HFFc6 (cell line): ENCODE measurements around the gene PLXNB3. TPM values are rescaled to one million over a fixed set of nuclear protein-coding genes. Genes with fewer than 3 reads are reported as not detected.

Experiments
- DNase-seq: peaks from one replicate; pipeline ENCODE4 v3.0.0-alpha.2; 2018
- H3K27ac Mint-ChIP-seq: 2 replicates; pipeline ENCODE4 v1.8.0; 2020; ENCODE audit warnings: mild to moderate bottlenecking, mixed read lengths
- H3K27me3 Mint-ChIP-seq: 2 replicates; pipeline ENCODE4 v1.8.0; 2021; ENCODE audit warnings: mild to moderate bottlenecking, moderate library complexity, mixed read lengths; ENCODE audit not compliant: insufficient read depth
- H3K36me3 Mint-ChIP-seq: 2 replicates; pipeline ENCODE4 v1.8.0; 2021; ENCODE audit warnings: low read depth, mixed read lengths
- H3K4me1 Mint-ChIP-seq: 2 replicates; pipeline ENCODE4 v1.8.0; 2020; ENCODE audit warnings: low read depth, mixed read lengths
- H3K4me3 Mint-ChIP-seq: 2 replicates; pipeline ENCODE4 v1.8.0; 2020; ENCODE audit warnings: mild to moderate bottlenecking, moderate library complexity, mixed read lengths
- H3K9me3 Mint-ChIP-seq: 2 replicates; pipeline ENCODE4 v1.8.0; 2020; ENCODE audit warnings: mild to moderate bottlenecking, mixed read lengths
- total RNA-seq, 6 experiments: library from RNA; stranded (reverse); fragmentation: NEBNext Ultra II Directional; extraction: Animal tissue kit (Norgen Biotek cat#: 25700); gene quantifications; 2 replicates in 1 of 6; 3 replicates in 5 of 6; pipeline ENCODE4 v1.2.3, GENCODE V29; 2021
- TF ChIP-seq, protein P1 (sequence below): fragments of 200-600 bp; sonication (generic); IDR thresholded peaks from 2 replicates; pipeline ENCODE4 v1.5.0; 2021; ENCODE audit warnings: antibody characterized with exemption, mild to moderate bottlenecking

PLXNB3 gene
- total RNA-seq, 6 experiments from 2014 or later: 13.2 to 33.4 (median 15.8) TPM

DNA sequence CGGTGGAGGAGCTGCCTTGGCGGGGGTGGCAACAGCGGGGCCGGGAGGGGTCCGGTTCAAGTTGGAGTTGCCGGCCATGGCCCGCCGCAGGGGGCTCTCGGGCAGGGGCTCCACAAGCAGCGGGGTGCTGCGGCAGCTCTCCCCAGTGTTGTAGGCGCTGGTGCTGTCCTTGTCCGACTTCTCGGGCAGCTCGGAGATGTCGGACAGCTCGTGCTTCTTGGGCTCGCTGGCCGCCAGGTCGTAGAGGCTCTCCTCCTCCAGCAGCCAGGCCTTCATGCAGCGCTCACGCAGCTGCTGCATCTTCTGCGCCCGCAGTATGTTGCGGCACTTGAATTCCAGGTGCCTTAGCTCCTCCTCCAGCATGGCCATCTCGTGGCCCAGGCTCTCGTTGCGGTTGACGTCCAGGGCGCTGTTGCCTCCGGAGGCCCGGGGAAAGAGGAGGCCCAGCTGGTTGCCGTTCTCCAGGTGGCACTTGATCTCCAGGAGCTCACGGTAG is 40.1 kb downstream of the PLXNB3 start:
- TF ChIP-seq, protein P1, sequence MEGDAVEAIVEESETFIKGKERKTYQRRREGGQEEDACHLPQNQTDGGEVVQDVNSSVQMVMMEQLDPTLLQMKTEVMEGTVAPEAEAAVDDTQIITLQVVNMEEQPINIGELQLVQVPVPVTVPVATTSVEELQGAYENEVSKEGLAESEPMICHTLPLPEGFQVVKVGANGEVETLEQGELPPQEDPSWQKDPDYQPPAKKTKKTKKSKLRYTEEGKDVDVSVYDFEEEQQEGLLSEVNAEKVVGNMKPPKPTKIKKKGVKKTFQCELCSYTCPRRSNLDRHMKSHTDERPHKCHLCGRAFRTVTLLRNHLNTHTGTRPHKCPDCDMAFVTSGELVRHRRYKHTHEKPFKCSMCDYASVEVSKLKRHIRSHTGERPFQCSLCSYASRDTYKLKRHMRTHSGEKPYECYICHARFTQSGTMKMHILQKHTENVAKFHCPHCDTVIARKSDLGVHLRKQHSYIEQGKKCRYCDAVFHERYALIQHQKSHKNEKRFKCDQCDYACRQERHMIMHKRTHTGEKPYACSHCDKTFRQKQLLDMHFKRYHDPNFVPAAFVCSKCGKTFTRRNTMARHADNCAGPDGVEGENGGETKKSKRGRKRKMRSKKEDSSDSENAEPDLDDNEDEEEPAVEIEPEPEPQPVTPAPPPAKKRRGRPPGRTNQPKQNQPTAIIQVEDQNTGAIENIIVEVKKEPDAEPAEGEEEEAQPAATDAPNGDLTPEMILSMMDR: no peak
- Mint-ChIP-seq H3K27ac (no peak overlapping the region), H3K4me1 (no peaks in the 10 kb centered on the region), H3K9me3 (no peaks in the 10 kb centered on the region), H3K4me3 (no peak overlapping the region), H3K36me3 (no peaks in the 10 kb centered on the region), H3K27me3 (peaks cover 1% of the 10 kb centered on the region)
- no peak for DNase-seq

DNA sequence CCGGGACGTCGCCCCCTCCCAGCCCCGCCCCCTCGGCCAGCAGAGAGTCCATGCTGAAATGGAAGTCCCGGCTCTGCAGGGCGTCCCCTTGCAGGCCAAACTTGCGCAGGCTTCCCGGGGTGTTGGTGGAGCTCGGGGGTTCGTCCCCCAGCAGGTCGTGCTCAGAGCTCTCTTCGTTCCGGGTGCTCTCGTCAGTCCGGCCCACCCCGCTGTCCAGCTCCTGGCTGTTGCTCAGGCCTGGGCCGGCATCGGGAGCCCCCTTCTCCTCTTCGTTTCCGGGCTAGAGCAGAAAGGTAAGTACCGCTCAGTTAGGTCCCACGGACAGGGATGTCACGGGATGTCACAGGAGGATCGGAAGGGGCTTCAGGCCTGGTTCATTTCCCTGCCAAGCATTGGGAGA is 40.6 kb downstream of the PLXNB3 start:
- Mint-ChIP-seq H3K36me3 (no peaks in the 10 kb centered on the region), H3K4me1 (no peaks in the 10 kb centered on the region), H3K4me3 (no peak overlapping the region), H3K27me3 (peaks cover 2% of the 10 kb centered on the region), H3K27ac (no peak overlapping the region), H3K9me3 (no peaks in the 10 kb centered on the region)
- TF ChIP-seq, protein P1: no peak
- DNase-seq: no peak

DNA sequence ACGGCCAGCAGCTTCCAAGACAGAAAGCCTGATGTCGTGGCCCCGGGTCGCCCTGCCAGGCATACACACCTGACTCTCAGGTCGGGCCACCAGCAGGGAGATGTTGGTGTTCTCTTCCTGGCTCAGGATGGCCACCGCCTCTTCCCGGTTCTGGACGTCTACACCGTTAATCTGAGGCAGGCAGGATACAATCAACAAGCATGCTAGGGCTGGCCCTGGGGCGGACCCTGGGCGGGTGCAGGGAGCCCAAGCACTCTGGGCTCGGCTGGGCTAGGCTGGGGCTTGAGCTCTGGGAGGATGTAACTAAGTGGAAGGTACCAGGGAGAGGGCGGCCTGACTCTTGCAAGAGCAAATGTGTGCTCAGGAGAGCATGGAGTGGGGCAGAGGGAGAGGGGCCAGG is 41.4 kb downstream of the PLXNB3 start:
- H3K4me1 Mint-ChIP-seq: no peaks in the 10 kb centered on the region
- no peaks in the 10 kb centered on the region for H3K9me3 Mint-ChIP-seq
- H3K36me3 Mint-ChIP-seq: no peaks in the 10 kb centered on the region
- no peak overlapping the region for H3K27ac Mint-ChIP-seq
- TF ChIP-seq, protein P1: no peak
- DNase-seq: no peak
- peaks cover 5% of the 10 kb centered on the region for H3K27me3 Mint-ChIP-seq
- H3K4me3 Mint-ChIP-seq: no peak overlapping the region

DNA sequence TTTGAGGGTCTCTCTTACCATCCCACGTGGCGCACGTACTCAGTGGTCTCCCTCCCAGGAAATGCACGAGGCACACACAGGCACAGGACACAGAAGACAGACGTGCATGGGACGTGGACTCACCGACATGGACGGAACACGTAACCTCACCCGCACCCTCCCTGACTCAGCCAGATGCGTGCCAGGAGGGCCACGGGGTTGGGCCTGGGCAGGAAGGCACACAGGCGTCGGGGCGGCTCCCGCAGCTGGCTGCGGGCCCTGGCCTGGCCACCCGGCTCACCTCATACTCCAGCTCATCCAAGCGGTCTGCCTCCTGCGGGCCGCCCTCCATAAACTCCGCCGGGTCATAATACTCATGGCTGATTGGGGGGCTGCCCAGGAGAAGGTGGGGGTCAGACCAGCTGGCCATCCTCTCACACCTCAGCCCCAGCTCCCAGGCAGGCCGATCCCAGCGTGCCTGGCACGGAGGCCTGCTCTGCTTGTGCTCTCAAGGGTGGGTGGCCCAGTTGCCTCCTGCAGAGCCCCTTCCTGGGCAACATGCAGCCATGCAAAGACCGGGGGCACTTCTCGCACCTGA is 43.0 kb downstream of the PLXNB3 start:
- Mint-ChIP-seq H3K9me3 (no peaks in the 10 kb centered on the region), H3K4me1 (no peaks in the 10 kb centered on the region), H3K4me3 (no peak overlapping the region), H3K27ac (no peak overlapping the region), H3K27me3 (peaks cover 7% of the 10 kb centered on the region), H3K36me3 (no peaks in the 10 kb centered on the region)
- TF ChIP-seq, protein P1: no peak
- no peak for DNase-seq

DNA sequence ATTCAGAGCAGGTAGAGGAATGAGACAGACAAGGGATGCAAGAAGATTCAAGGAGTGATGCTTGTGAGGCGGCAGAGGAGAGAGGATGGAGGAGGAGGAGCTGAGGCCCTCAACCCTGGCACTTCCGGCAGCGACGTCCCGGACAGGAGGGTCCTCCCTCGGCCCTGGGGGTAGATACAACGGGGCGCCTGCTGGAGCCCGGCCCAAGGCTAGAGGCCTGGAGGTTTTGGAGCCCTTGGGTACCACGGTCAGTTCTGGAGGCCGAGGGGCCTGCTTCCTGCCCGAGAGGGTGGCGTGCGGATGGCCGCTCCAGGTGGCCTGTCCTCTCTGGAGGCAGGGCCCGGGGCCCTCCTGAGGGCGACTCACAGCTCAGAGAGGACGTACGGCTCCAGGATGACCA is 43.9 kb downstream of the PLXNB3 start:
- Mint-ChIP-seq H3K9me3 (no peaks in the 10 kb centered on the region), H3K36me3 (no peaks in the 10 kb centered on the region), H3K27ac (no peak overlapping the region), H3K27me3 (peaks cover 13% of the 10 kb centered on the region), H3K4me3 (no peak overlapping the region), H3K4me1 (no peaks in the 10 kb centered on the region)
- TF ChIP-seq, protein P1: no peak
- no peak for DNase-seq

DNA sequence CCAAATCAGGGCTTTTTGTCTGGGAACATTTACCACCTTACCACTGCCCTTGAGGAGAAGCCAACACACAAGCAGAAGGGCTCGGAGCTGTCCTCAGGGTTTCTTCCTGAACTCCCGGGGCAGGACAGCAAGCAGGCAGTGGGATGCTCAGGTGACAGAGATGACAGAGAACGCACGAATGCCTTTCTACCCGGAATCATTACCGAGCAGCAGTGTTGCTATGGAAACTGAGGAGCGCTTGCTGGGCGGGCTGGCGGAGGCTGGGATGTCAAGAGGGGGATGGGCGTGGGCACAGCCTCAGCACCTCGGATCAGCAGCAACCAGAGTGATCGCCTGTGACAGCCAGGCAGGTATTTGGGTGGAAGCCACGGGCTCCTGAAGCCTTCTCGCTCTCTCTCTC is 48.2 kb downstream of the PLXNB3 start:
- H3K4me1 Mint-ChIP-seq: no peaks in the 10 kb centered on the region
- H3K27ac Mint-ChIP-seq: no peak overlapping the region
- H3K9me3 Mint-ChIP-seq: no peaks in the 10 kb centered on the region
- DNase-seq: no peak
- TF ChIP-seq, protein P1: no peak
- H3K27me3 Mint-ChIP-seq: peaks cover 18% of the 10 kb centered on the region
- no peak overlapping the region for H3K4me3 Mint-ChIP-seq
- H3K36me3 Mint-ChIP-seq: no peaks in the 10 kb centered on the region
